ENCODE results near the gene RAD9B.
"Not testable (repeated sequence)": the region's sequence is repeated elsewhere in the genome, so short reads cannot be mapped to it uniquely, and the experiment has no call there.

The RAD9B gene

GRCh38 chr12:110528277-110528839 is 26.2 kb downstream of the RAD9B start:
- DNase-seq, result no peak

- DNase-seq, result no peak
Measured at GRCh38 chr12:110530511-110530910, 28.4 kb downstream of the RAD9B start.

GRCh38 chr12:110531741-110532333 is 29.7 kb downstream of the RAD9B start:
- no peak for DNase-seq

GRCh38 chr12:110532644-110533043 is 30.5 kb downstream of the RAD9B start:
- no peak for DNase-seq

- DNase-seq, result no peak
Measured at GRCh38 chr12:110533607-110534006, 31.5 kb downstream of the RAD9B start.

- no peak for DNase-seq
Measured at GRCh38 chr12:110534811-110535210, 32.7 kb downstream of the RAD9B start.

DNA sequence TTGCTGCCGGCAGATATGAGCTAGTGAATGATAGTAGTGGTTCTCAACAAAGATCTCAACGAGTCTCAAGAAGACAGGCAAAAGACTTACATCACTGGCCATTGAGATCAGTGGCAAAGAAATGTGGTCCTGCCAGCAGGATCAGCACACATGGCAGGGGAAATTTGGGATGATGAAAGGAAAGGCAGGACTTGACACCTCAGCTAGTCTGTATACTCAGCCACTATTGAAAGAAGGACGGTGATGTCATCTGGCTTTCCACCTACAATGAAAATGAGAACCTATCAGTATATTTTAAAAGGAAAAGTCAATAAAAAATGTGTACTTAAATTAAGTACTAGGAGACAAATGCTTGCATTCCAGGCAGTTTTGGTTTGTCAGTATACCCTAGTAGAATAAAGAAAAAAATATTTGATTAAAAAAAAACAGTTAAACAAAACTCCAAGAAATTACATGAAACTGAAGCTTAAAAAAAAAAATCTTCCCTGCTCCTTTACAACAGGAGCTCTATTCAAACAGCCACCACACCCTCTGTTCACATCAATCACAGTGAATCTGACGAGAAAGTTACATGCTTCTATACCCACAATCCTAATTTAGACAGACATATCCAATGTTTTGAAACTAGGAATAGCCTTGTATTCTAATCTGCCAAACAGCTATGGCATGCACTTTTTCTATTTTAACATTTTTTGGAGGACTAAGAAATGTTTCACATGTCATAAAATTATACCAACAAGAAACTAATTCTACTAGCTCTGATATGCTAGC is 34.9 kb downstream of the RAD9B start:
- DNase-seq, result no peak

GRCh38 chr12:110537605-110538409 is 35.7 kb downstream of the RAD9B start:
- no peak for DNase-seq

DNA sequence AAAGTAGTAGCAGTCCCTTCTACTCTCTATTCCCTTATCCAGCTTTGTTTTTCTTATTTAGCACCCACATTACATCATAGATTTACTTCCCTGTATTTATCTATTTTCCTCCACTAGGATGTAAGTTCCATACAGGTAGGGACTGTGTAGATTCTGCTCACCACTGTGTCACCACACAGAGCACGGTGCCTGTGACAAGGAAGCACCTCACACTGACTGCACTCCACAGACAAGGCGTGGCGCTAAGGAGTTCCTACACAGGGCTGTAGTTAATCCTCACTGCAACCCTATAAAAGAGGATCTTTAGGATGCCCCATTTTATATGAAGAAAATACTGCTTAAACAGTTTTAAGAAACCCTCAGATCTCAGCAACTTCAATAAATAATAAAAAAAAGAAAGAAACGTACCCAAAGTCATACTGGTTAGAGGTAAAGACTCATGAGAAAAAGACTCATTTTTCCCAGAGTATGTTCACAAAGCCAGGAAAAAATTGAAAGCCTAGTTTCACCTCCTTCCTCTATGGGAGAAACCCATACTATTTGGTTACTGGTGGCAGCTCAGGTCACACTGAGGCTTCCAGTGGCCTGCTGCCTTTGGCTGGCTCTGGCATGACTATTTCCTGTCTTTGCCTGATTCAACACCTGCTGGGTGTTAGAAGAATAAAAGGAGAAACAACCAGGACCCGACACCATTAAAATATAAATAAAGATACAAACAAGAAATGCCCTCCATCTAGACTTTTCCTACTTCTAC is 36.9 kb downstream of the RAD9B start:
- no peak for DNase-seq

DNA sequence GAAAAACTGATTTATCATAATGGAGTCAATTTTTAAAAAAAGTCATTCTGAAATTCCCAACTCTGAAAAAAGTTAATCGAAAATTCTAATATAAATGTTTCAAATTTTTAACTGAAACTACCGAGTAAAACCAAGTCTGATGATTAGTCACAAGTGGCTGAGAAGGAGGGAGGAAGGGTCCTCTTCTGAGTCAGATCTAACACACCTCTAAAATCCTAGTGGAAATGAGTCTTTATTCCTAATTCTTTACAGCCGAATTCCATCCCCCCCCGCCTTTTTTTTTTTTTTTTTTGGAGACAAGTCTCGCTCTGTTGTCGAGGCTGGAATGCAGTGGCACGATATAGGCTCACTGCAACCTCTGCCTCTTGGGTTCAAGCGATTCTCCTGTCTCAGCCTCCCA is 37.9 kb downstream of the RAD9B start:
- no peak for DNase-seq

DNA sequence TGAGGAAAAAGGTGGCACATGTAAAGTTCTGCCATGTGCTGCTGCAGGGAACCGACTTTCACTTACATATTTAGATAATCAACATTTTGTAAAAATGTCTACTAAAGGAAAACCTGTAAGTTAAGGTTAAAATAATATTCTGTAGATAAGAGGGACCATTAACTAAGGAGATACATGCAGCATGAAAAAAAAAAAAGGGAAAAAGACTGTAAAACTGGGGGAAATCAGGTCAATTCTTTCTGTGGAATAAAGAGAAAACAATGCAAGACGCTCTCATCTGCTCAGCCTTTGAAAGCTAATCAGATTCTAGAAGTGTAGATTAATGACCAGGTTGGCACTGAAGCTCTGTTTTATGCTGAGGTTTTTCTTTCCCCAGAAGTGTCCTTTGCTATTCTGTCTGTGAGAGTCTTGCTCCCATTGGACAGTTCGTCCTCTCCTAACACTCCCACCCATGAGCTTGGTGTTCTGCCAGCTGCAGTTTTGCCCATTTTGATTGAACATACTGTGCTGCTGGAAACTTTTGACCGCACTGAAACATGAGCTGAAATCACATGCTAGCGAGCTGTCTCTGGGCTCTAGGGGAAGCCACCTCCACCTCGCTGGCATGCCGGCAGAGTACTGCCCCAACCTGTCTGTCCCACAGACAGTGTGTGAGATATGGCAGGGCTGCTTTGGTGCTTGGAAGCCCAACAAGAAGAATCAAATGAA is 41.3 kb downstream of the RAD9B start:
- DNase-seq, result no peak

DNA sequence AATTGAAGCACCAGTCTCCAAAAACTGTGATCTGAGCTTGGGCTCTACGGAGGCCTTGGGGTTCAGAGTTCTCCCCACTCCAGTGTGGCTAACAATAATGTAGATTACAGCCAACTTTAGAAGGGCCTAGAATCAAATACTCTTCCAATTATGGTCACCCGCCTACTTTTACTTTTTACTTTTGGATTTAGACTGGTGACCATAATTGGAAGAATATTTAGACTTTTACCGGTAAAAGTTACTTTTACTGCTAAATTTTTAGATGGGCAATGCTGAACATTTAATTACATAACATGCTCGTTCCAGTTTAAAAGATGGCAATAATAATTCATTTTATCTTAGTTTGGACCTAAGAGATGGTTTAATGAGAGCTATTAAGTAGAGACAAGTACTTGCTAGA is 41.8 kb downstream of the RAD9B start:
- no peak for DNase-seq

GRCh38 chr12:110545259-110545658 is 43.1 kb downstream of the RAD9B start:
- DNase-seq, result not testable (repeated sequence)

GRCh38 chr12:110545812-110546211 is 43.7 kb downstream of the RAD9B start:
- no peak for DNase-seq

GRCh38 chr12:110546339-110546738 is 44.2 kb downstream of the RAD9B start:
- no peak for DNase-seq

DNA sequence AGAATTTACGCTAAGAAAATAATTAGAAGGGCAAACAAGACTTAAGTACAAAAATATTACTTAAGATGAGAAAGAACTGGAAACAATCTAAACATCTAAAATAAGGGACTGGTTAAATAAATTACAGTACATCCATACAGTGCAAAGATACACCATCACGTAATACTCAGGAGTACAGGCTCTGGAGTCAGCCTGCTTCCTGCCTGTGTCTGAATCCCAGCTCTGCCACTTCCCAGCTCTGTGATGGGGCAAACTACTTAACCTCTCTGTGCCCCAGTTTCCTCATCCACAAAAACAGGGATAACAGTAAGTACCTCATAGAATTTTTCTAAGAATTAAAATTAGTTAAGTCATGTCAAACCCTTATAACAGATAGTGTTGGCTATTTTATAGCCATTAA is 45.0 kb downstream of the RAD9B start:
- DNase-seq, result no peak

DNA sequence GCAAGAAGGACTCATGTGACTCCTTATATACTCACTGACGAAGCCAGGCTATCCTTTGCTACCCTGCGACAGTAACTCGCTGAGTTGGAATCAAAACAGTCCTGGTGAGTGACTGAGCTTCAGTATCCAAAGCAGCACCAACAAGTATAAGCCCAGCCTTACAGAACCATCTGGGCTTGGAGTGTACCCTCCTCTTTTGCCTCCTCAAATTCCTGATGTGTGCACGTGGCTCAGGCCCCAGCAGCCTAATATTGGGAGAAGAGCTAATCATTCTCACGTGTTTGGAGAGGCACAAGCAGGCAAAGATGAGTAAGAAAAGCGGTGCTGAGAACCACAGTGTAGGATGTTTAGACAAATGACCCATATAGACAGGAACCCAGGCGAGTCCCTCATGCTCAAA is 46.5 kb downstream of the RAD9B start:
- DNase-seq, result no peak

DNA sequence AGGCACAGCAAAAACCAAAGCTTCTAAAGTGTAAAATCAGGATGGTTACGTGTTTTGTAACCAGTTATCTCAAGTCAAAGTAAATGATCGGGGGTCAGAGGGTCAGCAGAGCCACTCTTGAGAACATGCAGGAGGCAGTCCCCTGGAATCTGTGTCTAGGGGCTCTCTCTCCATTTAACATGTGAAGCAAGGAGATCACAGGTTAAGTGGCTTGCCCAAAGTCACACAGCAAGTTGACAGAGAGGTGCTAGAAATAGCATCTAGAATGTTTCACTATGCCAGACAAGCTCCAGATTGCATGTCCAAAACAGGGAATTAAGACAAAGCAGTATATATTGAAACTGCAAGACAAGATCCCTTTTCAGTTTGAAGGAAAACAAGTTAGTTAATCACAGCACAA is 47.6 kb downstream of the RAD9B start:
- DNase-seq, result no peak

- no peak for DNase-seq
Measured at GRCh38 chr12:110550981-110551380, 48.9 kb downstream of the RAD9B start.
